ENCODE results near the gene ODAPH.

The ODAPH gene

GRCh38 chr4:75584067-75584466 lies 28.2 kb downstream of the ODAPH start:
- no peak overlapping the region for H3K27ac ChIP-seq
- H3K27me3 ChIP-seq = no peaks in the 10 kb centered on the region
- H3K36me3 ChIP-seq = no peaks in the 10 kb centered on the region
- no peak for TF ChIP-seq CTCF (IDR thresholded peaks at IDR 0.05)
- H3K4me1 ChIP-seq (ENCODE audit: control insufficient read depth in 1 of 2, insufficient read depth in 1 of 2, low read depth in 1 of 2, low read length in 1 of 2) = no peaks in the 10 kb centered on the region
- no peak overlapping the region for H3K4me3 ChIP-seq (ENCODE audit: low read depth in 1 of 2, low read length in 1 of 2)
- no peaks in the 10 kb centered on the region for H3K9me3 ChIP-seq

GRCh38 chr4:75593393-75593792 lies 37.5 kb downstream of the ODAPH start:
- no peak overlapping the region for H3K27ac ChIP-seq
- no peaks in the 10 kb centered on the region for H3K27me3 ChIP-seq
- no peaks in the 10 kb centered on the region for H3K36me3 ChIP-seq
- TF ChIP-seq CTCF (IDR thresholded peaks at IDR 0.05) = no peak
- no peak overlapping the region for H3K4me3 ChIP-seq (ENCODE audit: low read depth in 1 of 2, low read length in 1 of 2)
- no peaks in the 10 kb centered on the region for H3K4me1 ChIP-seq (ENCODE audit: control insufficient read depth in 1 of 2, insufficient read depth in 1 of 2, low read depth in 1 of 2, low read length in 1 of 2)
- H3K9me3 ChIP-seq = no peaks in the 10 kb centered on the region

GRCh38 chr4:75596061-75596460 lies 40.2 kb downstream of the ODAPH start:
- H3K27me3 ChIP-seq = no peaks in the 10 kb centered on the region
- H3K36me3 ChIP-seq = no peaks in the 10 kb centered on the region
- H3K4me1 ChIP-seq (ENCODE audit: control insufficient read depth in 1 of 2, insufficient read depth in 1 of 2, low read depth in 1 of 2, low read length in 1 of 2) = no peaks in the 10 kb centered on the region
- H3K9me3 ChIP-seq = no peaks in the 10 kb centered on the region
- H3K27ac ChIP-seq = no peak overlapping the region
- H3K4me3 ChIP-seq (ENCODE audit: low read depth in 1 of 2, low read length in 1 of 2) = no peak overlapping the region
- no peak for TF ChIP-seq CTCF (IDR thresholded peaks at IDR 0.05)

- H3K27ac ChIP-seq = no peak overlapping the region
- no peak for TF ChIP-seq CTCF (IDR thresholded peaks at IDR 0.05)
These were observed 42.5 kb downstream of the ODAPH start for GRCh38 chr4:75598390-75598789.

GRCh38 chr4:75599647-75600046 lies 43.8 kb downstream of the ODAPH start:
- H3K27ac ChIP-seq = no peak overlapping the region
- no peak for TF ChIP-seq CTCF (IDR thresholded peaks at IDR 0.05)
- no peaks in the 10 kb centered on the region for H3K36me3 ChIP-seq
- H3K27me3 ChIP-seq = no peaks in the 10 kb centered on the region
- H3K4me1 ChIP-seq (ENCODE audit: control insufficient read depth in 1 of 2, insufficient read depth in 1 of 2, low read depth in 1 of 2, low read length in 1 of 2) = no peaks in the 10 kb centered on the region
- H3K4me3 ChIP-seq (ENCODE audit: low read depth in 1 of 2, low read length in 1 of 2) = no peak overlapping the region
- no peaks in the 10 kb centered on the region for H3K9me3 ChIP-seq

More at GRCh38 chr4:75598390-75598789, 42.5 kb downstream of the ODAPH start:
- Histone ChIP-seq H3K4me3 (ENCODE audit: low read depth in 1 of 2, low read length in 1 of 2) (no peak overlapping the region), H3K9me3 (no peaks in the 10 kb centered on the region), H3K4me1 (ENCODE audit: control insufficient read depth in 1 of 2, insufficient read depth in 1 of 2, low read depth in 1 of 2, low read length in 1 of 2) (no peaks in the 10 kb centered on the region), H3K36me3 (no peaks in the 10 kb centered on the region), H3K27me3 (no peaks in the 10 kb centered on the region)

GRCh38 chr4:75605928-75606327 lies 50.1 kb downstream of the ODAPH start:
- no peak overlapping the region for H3K4me3 ChIP-seq (ENCODE audit: low read depth in 1 of 2, low read length in 1 of 2)
- no peaks in the 10 kb centered on the region for H3K9me3 ChIP-seq
- no peaks in the 10 kb centered on the region for H3K4me1 ChIP-seq (ENCODE audit: control insufficient read depth in 1 of 2, insufficient read depth in 1 of 2, low read depth in 1 of 2, low read length in 1 of 2)
- H3K27me3 ChIP-seq = no peaks in the 10 kb centered on the region
- no peaks in the 10 kb centered on the region for H3K36me3 ChIP-seq
- no peak overlapping the region for H3K27ac ChIP-seq
- no peak for TF ChIP-seq CTCF (IDR thresholded peaks at IDR 0.05)

All from neutrophil (primary cell).